HG02973 (cell line): ENCODE measurements around the gene IL9.
A peak's percentile ranks its signal among the peaks of the same experiment; 100 is the strongest.

Source experiments
- ATAC-seq: cut with Tn5 transposase; IDR thresholded peaks from one replicate; pipeline ENCODE4 v1.9.1; 2021; ENCODE audit warnings: moderate library complexity; ENCODE audit not compliant: unreplicated experiment

Gene IL9

DNA sequence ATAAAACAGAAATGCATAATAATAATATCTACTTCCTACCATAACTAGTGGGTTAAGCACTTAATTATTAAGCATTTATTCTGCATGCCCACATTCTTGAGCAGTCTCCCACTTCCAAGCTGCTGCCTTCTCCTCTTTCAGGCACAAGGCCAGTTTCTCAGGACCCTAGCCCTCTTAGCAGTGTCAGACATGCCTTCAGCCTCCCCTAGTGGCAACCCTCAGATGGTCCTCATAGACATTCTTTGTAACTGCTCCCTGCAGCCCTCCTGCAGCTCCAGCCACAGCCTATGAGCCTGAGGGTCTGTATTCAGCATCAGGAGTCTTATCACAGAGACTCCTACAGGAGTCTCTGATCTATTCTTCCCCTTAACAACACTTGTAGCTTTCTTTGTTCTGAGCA is 3.9 kb downstream of the IL9 start:
- no peak for ATAC-seq

DNA sequence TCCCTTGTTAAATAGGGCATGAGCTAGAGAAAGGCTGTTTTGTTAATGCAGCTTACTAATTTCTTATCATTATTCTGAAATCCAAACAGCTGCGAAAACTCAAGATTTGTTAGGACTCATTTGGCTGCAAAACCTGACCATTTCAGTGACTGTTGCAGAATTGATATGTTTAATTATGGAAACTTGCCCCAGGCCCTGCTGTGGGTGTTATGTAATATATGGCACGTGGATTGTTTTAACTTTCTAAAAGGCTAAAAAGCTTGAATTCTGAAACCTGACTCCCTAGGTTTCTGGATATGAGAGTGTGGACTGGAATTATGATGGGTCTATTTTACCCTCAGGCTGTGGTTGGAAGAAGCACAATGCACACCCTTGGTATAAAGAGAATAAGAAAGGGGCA is 4.4 kb downstream of the IL9 start:
- no peak for ATAC-seq

DNA sequence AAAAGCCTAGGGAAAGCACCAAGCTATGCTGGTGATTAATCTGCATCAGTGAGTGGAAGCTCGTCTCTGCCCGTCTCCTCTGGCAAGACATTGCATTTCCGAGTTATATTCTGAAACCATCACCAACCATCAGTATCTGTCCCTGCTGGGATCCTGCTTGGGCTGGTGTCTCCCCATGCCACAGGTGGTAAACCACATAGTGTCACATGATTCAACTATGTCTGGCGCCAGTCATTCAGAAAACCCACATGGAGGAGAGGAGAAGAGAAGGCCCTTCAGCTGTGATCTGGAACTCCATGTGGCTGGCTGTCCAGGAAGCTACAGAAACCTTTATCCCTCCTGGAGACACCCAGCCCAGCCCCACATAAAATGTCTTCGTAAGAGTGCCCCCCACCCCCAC is 4.8 kb downstream of the IL9 start:
- ATAC-seq, result no peak

DNA sequence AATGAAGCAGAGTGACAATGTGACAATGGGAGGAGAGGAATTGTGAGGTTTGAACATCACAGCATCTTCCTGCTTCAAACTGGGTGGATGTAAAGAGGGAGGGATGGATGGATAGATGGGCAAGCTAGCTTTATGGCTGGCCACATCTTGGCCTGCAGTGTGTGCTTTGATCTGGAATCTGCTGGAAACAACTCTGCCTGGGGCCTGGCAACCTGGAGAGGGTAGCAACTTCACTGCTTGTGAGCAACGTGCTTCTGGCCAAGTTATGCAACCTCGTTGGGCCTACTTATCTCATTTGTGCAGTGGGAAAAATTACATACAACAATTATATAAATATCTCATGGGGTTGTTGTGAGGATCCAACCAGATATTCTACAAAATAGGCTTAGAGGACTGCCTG is 5.3 kb downstream of the IL9 start:
- no peak for ATAC-seq

DNA sequence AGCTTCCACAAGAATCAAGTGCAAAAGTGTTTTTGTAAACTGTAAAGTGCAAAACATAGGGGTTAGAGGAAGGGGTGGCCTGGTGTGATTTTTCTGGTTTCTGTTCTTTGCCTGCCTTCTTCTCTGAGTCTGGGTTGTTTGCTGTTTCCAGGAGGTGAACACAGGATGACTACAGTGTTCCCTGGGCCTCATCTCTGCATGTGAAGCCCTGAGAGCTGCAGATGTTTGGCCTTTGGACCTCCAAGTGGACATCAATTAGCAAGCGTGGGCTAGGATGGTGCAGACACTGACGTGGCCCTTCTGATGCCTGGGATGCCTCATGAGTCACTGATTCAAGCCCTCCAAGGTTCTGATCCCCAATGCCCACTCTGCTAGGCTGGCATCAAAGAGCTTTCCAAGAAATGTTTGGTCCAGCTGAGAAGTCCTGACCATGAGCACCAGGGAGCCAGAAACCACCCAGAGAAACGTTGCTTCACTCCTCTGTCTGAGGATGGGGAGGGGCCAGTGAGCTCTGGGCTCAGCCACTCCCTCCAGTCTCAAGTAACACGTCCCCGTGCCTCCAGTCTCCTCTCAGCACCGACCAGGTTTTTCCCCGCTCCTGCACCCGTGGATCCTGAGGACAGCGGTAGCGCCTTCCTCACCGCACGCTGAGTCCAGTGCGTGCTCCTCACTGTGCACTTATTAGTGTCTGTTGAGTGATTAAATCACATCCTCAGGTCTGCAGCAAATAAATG is 7.6 kb downstream of the IL9 start:
- no peak for ATAC-seq

DNA sequence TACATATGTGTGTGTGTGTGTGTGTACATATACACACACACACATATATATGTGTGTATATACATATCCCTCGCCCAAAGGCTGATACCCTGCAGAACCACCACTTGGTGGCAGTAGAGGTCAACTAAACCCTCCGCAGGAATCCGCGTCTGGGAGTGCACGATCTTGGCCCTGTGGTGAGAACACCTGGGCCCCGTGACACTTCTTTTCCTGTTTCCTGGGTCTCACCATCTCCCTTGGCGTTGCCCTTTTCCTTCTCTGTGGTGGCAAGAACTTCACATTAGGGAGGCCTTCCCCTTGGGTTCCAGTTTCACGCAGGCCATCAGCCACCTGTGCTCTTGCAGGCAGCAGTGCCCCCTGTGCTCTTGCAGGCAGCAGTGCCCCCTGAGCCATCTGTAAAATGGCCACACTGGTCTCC is 8.2 kb downstream of the IL9 start:
- peak; percentile 85 for ATAC-seq

DNA sequence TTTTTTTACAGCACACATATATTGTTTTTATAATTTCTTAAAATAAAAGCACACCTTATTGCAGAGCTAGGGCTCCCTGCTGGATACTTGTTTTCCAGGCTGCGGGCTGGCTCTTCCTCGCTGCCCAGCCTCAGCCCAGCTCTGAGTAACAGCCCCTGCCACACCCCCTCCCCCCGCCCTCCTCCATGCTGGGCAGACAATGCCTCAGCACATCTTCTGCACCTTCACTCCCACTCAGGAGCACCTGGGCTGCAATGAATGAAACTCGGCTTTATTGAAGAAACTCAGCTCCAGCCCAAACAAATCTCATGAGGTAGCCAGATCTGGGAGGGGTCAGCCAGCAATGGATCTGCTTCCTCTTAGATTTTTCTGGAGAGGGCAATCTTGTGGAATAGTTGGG is 9.5 kb downstream of the IL9 start:
- ATAC-seq, result no peak

DNA sequence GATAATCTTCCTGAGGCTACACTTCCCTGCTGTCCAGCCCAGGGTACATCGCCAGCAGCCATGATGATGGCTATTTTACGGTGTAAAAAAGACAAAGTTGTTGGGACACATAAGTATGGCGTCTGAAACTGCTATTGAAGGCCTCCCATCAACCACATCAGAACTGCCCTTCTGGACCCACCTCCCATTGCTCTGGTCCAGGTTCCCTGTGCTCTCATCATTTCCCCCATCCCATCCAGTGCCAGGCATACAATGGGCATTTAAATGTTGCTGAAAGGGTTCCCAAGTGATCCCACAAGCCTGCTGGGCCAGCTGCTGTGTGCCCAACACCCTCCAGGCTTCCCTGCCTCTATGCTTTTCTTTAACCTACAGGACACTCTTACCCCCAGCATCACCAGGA is 10.6 kb downstream of the IL9 start:
- no peak for ATAC-seq

DNA sequence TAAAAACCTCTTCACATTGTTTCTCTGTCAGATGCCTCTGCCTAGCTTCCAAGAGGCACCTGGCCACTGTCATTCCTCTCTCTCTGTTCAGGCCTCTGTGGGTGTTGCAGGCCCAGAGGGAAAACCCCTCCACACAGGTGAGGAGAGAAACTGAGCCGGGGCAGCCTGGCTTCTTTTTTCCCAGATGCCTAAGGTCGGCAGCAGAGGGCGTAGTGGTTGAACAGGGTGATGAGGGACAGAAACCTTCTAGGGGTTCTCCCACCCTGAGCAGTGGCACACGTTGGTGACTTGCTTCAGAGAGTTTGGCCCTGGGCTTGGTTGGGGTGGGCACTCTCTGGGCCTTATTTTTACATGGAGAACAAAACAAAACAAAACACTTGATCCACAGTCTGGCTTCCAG is 12.2 kb downstream of the IL9 start:
- ATAC-seq, result no peak

DNA sequence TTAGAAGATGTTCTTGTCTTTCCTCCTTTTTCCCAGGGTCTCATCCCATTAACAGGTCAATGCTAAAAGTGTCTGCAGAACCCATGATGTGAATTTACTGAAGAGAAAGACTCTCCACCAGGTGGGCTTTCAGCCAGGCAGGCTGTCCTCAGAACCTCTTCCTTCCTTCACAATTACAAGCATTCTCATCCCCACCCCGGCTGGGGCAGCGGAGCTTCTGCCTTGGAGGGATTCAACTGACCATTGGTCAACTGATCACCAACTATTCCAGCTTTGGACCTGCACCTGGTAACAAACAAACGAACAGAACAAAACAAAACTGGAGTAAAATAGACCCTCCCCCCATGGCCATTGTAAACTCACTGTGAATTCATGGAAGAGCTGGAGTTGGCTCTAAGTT is 12.6 kb downstream of the IL9 start:
- ATAC-seq, result no peak

DNA sequence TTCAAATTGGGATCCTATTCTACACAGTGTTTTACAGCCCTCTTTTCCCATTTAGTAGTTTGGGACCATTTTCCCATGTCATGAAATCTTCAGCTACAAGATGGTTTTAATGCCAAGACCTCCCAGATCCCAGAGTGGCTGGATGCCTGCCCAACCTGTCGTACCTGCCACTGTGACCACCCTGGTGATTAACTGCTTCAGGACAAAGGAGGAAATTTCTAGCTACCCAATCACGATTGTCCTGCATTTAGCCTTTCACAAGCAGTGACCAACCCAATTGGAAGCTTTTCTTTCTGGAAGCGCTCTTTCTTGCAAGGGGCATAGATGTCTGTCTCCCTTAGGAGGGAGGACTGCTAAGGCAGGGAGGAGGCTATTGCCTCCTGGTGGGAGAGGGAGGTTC is 13.8 kb downstream of the IL9 start:
- no peak for ATAC-seq

DNA sequence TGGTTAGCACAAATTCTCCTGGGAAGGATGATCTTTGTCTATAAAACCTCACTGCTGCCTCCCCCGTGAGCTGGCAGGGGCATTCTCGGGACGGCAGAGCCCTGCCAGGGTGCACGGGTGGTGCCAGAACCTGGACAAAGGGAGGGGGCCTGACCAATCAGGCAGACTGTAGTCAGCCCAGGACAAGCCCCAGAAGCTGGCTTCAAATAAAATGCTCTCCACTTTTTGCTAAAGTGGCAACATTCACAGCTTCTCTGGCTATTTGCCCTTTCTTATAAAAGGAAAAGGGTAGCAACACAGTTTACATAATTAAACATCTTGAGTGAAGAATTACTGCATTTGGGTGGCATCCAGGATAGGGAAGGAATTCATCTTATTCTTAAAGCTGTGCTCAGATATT is 14.4 kb downstream of the IL9 start:
- no peak for ATAC-seq

DNA sequence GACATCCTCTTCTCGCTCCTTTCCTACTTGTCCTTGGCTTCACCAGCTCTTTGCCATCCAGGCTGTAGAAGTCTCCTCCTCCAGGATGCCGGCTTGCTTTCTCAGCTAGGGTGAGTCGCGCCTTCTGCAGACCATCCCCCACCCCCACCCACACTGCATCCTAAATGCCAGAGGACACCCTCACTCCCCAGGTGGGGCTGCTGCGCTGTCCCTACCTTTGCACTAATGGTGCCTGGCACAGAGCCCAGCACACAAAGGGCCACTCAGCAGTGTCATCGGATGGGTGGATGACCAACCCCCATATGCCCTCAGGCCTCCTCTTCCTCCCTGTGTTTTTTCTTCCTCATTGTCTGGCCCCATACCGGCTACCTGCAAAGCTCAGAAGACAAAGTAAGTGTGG is 14.8 kb downstream of the IL9 start:
- ATAC-seq, result no peak

DNA sequence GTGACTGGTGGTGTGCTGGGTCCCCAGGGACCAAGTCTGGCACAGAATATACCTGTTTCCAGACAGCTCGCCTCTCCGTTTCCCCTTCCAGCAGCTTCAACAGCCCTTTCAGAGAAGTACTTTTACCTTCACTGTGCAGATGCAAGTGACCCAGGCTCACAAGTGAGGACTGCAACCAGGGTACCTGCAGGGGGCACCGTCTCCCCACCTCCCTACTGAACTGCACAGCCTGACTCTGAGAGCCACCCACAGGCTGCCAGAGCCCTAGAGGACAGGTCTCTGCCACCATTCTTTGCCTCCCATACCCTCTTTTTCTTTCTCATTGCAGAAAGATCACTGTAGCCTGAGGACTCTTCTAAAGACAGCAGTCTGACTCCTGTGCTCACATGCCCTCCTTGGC is 15.4 kb downstream of the IL9 start:
- no peak for ATAC-seq

DNA sequence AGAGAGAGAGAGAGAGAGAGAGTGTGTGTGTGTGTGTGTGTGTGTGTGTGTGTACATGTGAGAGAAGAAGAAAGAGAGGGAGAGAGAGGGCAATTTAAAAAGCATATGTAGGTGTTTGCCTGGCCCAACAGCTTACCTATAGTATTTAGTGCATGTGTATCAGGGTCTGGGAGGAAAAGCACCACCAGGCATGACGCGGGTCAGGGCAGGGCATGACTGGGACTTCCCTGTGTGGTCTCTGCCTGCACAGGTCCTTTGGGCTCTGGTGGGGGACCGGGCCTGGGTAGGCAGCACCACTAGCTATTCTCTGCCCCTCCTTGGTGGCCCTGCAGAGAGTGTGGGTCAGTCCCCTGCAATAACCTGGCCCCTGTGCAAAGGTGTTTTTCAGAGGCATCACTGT is 16.1 kb downstream of the IL9 start:
- no peak for ATAC-seq

DNA sequence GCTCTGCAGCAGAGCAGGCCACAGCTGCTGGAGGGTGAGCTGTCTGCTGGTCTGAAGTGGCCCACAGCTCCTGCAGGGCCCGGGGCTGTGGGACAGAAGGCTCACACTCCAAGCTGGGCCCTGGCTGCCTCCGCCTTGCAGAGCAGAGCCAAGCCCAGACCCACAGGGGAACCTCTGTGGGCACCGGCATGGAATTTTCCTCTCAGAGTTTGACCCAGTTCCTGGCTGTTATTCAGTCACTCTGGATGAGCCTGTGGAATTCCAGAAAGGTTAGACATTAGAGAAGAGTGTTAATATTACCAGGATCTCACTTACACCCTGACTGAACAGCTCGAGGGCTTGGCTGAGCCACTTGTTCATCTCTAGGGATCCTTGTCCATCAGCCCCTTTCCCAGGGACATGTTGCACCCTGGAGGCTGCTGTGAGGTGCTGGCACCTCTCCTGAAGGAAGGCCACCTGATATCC is 17.5 kb downstream of the IL9 start:
- ATAC-seq, result no peak

DNA sequence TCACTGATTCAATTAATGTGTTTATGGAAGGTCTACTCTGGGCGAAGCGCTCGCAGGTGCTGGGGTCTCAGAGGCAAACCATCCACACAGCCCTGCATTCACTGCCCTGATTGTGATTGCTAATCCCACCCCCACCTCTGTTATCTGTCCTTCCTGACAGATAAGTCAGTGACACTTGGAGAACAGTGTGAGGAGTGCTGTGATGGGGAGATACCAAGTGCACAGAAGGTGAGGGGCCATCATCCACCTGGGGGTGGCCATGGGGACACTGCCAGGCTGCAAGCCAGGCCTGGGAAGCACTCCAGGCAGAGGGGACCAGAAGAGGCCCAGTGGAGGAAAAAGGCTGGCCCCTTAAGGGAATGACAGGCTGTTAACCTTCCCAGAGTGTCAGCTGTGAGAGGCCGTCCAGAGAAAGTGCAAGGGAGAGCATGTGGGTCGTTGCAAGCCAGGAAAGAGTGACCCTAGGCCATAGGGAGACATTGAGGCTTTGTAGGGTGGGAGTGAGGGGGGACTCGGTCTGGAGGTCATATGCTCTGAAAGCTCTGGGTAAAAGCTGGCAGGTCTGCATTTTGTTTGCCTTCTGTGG is 18.0 kb downstream of the IL9 start:
- no peak for ATAC-seq

DNA sequence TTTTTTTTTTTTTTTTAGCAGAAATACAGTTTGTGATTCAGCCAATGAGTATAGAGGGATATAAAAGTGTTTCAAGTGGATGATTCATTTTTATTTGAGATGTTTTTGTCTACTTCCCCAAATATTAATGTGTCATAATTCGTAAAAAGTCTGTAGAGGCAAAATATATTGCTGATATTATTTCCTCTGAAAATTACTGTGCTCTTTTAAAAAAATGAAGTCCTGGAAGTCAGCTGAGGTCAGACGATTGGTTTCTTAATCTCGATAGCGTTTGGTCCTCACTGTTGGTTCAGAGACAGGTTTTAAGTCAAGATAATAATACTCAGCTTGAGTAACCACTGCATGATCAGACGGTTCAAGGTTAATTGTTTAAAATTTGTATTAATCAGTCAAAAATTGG is 19.5 kb downstream of the IL9 start:
- ATAC-seq, result no peak

DNA sequence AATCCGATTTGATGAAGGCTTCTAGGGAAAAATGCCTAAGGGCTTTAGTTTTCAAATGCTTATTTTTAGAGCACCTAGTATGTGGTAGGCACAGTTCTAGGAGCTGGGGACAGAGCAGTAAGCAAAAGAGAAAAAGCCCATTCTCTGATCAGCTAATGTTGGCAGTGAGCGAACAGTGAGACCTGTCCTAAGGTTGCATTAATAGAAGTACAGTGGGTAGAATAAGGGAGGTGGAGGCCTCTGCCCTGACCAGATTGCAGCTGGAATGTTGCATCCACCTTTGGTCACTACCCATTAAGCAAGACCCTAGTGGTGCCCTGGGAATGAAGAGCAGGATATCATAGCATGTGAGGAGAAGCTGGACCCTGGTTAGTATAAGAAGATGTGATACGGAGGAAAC is 20.1 kb downstream of the IL9 start:
- ATAC-seq, result no peak

DNA sequence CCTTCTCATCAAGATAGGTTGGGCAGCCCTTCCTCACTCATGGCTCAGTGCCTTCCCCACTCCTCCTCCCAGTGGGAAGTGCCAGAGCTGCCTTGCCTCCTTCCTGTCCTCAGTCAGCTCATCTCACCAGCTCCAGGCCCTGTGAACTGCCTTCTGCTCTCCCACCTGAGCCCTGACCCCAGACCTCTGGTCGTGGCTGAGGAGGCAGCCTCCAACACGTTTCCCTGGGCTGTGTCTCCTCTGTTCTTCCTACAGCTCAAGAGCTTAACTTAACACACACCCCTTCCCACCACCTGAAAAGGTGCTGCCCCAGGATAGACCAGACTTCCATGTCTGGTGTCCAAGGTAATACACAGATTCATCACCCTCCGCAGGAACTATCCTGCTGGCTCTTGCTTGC is 21.2 kb downstream of the IL9 start:
- no peak for ATAC-seq

DNA sequence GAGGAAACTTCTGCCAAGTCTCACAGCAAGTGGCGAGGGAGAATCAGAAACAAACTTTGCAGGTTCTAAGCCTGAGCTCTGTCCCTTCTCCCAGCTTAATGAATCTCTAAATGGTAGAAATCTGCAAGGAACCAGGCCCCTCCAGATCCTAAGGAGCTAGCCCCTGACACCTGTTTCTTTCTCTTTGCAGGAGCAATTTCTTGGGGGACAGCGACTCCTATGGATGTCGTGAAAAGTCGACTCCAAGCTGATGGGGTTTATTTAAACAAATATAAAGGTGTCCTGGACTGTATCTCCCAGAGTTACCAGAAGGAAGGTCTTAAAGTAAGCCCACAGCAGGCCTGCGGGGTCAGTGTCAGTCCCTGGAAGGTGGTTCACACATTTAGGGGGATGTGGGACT is 21.8 kb downstream of the IL9 start:
- no peak for ATAC-seq

DNA sequence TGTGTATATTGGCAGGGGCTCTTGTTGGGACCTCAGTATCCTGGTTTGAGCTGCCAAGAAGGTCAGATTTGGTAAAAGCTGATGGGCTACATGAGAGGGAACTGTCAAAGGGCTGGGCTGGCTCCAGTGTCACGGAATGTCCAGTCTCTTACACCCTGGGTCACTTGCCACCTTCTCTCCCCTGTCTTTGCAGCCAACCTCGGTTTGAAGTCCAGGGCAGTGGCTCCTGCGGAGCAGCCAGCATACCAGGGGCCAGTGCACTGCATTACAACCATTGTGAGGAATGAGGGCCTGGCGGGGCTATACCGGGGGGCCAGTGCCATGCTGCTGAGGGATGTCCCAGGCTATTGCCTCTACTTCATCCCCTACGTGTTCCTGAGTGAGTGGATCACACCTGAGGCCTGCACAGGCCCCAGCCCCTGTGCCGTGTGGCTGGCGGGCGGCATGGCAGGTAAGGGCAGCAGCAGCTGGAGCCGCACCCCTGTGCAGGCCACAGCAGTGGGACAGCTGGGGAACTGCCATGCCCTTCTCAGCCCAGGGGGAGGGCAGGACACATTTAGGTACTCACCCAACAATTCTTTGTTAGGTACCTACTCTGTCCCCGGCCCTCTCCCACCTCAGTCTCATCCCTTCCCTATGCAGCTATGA is 24.2 kb downstream of the IL9 start:
- no peak for ATAC-seq

DNA sequence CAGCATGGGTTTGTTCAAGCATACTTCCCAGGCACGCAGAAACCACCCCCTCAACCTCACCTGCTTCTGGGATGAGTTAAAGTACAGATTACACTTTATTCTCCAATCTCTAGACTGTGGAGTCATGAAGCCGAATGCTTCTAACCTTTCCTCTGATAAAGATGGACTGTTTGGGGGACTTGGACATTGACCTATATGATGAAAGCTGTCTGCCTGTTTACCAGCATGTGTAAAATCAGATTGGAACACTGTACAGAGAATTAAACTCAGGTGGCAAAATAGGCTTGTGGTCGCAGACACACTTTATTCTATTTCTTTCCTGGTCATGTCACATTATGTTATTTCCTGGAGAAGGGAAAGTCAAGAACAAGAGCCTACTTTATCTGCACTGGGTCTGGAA is 25.7 kb downstream of the IL9 start:
- ATAC-seq, result no peak
